GM18511 (cell line): ENCODE measurements around the gene CMTM4.
"Not testable (repeated sequence)": the region's sequence is repeated elsewhere in the genome, so short reads cannot be mapped to it uniquely, and the experiment has no call there.

Experiments used
- ATAC-seq: cut with Tn5 transposase; IDR thresholded peaks from one replicate; pipeline ENCODE4 v1.9.1; 2021; ENCODE audit warnings: mild to moderate bottlenecking, moderate library complexity; ENCODE audit not compliant: unreplicated experiment

Gene CMTM4

DNA sequence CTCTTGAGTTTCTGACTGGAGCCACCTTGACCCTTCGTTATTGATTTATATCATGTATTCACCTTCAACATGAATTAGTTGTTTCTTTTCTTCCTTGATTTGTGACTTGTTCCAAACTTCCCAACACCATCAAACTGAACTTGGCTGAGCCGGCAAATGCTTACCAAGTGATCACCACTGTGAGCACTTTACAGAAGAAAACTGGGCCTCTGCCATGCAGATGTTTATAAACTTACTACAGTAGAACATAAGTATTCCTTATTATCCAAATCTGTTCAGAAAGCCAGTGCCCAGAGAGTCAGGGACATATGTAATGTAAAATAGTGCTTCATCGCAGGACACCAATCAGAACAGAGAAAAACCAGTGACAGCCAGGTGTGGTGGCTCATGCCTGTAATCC lies 19.9 kb downstream of the CMTM4 start:
- no peak for ATAC-seq

DNA sequence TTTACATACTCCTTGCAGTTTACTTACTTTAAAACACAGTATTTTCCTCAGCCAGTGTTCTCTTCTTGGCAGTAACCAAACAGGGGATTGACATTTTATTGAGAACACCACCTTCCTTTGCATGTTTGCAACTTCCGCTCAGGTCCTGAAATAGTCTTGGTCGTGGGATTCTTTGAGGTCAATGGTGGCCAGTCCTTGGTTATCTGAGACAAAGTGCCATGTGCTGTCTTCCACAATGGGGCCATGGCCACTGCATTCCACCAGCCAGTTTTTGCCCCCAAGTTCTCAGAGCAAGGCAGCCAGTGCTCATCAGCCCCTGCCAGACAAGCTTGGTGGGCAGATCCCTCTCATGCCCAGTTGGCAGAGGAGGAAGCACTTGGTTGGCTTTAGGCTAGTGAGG lies 22.9 kb downstream of the CMTM4 start:
- ATAC-seq: no peak

DNA sequence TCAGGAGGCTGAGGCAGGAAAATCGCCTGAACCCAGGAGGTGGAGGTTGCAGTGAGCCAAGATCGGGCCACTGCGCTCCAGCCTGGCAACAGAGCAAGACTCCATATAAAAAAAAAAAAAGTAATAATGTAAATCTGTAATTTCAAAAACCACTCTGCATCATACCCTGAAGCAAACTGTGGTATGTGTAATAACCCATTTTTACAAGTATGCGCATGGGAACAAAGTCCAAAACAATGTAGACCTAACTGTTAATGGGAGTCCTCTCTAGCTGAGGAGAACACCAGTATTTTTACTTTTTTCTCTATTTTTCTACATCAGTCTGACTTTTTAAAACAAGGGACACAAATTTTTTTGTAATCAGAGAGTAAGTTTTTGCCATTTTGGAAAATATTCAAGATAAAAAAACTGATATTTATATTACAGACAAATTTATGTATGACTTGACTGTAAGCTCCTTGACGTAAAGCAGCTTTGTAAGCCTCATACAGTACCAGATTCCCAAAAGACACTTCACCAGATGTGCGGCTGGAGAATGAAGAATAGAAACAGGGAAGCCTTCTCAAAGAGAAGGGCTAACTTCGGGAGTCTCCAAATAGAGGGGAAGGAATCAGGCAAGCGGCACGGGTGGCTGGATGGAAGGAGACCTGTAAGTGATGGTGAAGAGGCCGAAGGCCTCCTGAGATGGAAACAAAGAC lies 25.7 kb downstream of the CMTM4 start:
- ATAC-seq: no peak

DNA sequence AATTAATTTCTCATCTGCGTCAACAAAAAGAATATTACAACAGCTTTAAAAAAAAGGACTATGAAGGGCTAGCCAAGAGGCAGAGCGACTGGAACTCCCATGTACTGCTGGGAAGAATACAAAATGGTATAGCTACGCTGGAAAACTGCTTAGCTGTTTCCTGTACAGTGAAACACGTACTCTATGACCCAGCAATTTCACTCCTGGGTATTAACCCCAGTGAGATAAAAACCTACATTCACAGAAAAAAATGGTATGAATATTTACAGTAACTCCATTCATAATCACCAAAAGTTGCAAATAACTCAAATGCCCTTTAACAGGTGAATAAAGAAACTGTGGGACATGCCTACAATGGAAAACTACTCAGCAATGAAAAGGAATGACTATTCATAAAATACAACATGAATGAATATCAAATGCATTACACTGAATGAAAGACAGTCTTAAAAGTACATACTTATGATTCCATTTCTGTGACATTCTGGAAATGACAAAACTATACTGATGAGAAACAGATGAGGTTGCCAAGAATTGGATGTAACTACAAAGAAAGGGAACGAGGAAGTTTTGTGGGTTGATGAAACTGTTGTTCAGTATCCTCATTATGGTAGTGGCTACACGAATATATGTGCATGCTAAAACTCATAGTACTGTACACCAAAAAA lies 27.6 kb downstream of the CMTM4 start:
- ATAC-seq: no peak

DNA sequence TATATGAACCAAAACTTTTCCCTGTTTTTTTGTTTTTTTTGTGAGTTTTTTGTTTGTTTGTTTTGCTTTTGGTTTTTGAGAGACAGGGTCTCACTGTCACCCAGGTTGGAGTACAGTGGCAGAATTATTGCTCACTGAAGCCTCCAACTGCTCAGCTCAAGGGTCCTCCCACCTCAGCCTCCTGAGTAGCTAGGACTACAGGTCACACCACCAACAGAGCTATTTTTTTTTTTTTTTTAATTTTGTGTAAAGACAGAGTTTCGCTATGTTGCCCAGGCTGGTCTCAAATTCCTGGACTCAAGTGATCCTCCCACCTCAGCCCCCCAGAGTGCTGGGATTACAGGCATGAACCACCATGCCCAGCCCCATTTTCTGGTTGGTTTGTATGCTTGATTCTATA lies 28.6 kb downstream of the CMTM4 start:
- no peak for ATAC-seq

DNA sequence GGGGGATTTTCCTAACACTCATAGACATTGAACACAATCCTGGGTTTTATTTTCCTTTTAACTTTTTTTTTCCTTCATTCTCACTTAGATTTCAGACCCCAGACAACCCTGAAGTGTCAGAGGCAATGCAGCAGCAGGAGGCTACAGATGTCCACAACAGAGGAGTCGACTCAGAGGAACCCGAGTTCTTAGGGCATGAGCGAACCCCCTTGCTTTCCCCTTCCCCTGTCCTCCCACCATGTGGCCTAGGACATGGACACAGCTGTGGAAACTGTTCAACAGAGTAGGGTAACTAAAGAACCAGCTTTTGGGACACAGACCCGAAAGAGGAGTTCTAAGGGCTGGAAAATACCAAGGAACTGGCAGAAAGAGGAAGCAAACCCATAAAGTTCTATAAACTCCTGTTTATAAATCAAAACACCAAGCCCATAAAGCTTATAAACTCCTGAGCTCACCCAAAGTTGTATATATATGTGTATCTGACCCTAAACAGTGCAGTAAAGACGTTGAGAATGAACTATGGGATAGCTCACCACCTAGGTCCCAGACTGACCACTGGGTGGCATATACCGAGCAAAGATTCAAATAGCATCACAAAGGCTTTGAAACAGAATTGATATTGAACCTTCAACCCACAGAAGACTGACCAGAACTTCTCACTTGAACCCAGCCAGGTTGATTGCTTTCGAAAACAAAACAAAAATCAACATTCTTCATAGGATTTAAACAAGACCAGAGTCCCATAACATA lies 33.9 kb downstream of the CMTM4 start:
- no peak for ATAC-seq

DNA sequence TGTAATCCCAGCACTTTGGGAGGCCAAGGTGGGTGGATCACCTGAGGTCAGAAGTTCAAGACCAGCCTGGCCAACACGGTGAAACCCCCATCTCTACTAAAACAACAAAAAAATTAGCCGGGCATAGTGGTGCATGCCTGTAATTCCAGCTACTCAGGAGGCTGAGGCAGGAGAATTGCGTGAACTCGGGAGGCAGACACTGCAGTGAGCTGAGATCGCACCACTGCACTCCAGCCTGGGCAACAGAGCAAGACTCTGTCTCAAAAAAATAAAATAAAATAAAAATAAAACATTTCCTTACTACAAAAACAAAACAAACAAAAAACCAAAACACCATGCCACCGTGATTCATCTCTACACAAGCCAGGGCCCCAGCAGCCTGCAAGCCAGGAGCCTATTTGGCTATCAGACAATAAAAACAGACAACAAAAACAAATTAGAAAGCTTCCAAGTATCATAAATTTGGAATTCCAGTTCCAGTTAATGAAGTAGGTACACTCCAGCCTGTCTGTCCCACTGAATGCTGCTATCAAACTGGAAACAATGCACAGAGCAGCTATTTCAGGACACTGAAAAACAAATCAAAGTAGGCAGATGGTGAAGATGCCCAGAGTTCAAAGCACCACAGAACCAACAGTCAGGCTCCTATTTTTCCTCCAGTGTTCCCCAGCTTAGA lies 34.7 kb downstream of the CMTM4 start:
- ATAC-seq: not testable (repeated sequence)

DNA sequence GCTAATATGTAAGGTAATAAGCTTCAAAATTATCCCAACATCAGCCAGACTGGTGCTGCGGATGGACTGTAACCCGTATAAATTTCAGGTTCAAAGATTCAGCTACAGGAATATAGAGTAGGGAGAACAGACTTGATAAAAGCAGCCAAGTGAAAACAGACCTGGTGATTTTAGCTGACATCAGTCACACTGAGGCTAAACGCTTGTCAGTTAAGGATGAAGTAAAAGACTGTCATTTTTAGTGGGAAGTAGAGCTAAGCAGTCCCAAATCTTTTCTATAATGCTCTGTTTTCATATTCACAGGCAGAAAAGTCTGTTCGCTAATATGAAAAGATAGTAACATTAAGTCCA lies 35.4 kb downstream of the CMTM4 start:
- no peak for ATAC-seq

DNA sequence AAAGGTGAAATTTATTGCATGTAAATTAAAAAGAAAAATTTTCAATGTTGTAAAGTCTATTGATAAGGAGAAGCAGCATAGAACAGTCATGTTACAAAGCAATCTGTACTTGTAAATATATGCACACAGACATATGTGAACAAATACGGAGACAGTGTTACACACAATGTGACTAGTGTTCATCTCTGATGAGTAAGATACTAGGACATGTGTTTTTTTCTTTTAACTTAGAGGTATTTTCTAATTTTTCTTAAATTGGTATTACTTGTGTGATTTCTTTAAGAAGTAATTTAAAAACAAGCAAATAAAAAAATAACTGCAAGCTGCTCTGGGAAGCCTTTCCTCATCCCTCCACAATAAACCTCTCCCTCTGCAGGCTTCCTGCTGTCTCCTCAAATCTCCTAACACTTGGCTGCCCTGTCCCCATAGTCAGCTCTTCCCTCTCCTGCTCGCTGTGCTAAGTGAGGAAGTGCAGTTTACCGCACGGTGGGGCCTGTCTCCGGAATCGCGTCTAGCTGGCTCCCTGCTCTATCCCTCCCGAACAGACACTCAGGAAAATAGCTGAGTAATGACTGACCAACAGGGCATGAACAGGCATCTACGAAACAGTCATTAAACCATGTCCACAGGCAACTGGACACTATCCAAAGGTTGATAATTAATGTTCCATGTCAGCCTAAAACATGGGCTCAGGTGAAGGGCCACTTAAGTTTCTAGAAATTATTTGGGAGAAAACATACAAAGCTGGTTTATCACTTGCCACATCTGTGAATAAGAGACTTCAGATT lies 35.9 kb downstream of the CMTM4 start:
- no peak for ATAC-seq

DNA sequence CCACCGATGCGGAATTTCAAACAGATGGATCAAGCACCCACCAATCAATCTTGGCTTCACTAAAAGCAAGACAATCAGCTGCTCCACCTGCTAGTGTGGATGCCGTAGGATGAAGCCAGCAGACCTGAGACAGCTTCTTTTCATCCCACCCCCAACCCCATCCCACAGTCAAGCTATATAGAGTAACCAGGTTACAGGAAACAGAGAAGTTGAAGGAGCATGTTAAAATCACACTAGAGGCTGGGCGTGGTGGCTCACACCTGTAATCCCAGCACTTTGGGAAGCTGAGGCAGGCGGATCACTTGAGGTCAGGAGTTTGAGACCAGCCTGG lies 37.7 kb downstream of the CMTM4 start:
- ATAC-seq: no peak

DNA sequence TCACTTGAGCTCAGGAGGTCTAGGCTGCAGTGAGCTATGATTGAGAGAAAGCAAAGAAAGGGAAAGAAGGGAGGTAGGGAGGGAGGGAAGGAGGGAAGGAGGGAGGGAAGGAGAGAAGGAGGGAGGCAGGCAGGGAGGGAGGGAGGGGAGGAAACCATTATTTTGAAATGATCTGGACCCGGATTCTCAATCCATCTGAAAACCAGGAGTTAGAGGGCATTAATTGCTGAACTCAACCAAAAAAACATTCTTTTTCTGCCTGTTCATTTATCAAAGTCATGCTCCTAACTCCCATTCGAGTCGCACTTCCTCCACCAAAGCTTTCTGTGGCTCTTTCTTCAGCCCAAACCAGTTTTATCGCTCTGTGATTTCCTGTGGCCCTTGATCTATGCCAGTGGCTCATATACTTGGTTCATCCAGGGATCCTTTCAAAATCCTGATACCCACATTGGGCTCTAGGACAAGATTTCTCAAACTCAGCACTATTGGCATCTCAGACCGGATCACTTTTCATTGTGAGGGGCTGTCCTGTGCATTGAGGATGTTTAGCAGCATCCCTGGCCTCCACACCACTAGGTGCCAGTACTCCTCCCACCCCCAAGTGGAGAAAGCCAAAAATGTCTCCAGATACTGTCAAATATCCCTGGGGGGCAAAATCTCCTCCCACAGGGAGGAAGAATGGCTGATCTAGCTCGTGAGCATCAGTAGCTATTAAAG lies 38.2 kb downstream of the CMTM4 start:
- ATAC-seq: no peak

DNA sequence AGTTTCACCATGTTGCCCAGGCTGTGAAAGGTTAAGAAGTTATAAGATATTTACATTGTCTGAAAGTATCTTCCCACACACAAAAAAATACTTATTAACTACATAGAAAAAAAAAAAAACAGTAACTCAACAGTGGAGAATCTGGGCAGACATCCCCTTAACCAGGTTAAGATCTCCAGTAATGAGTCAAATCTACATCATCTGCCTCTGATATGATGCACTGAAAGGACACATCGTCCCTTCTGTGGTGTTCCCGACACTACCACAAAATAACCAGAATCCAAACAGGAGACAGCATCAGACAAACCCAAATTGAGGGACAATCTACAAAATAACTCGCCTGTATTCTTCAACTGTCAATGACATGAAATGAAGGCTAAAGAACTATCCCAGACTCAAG lies 40.0 kb downstream of the CMTM4 start:
- no peak for ATAC-seq

DNA sequence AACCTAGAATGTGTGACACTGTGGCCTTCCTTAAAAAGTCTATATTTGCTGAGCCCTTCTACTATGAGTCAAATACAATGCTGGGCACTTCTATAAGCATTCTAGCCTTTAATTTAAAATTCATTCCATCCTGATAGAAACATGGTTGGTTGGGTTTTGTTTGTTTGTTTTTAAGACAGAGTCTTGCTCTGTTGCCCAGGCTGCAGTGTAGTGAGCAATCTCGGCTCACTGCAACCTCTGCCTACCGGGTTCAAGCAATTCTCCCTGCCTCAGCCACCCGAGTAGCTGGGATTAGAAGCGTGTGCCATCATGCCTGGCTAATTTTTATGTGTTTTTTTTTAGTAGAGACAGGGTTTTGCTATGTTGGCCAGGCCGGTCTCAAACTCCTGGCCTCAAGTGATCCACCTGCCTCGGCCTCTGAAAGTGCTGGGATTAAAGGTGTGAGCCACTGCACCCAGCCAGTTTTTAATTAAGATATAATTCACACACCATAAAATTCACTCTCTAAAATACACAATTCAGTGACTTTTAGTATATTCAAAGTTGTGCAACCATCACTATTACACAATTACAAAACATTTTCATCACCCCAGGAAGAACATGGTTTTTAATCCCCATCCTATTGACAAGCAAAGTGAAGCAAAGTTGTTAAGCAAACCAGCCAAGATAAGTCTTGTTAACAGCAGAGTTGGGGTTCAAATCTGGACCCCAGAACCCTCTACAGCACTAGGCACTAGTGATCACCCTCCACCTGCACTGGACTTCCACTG lies 42.8 kb downstream of the CMTM4 start:
- ATAC-seq: no peak

DNA sequence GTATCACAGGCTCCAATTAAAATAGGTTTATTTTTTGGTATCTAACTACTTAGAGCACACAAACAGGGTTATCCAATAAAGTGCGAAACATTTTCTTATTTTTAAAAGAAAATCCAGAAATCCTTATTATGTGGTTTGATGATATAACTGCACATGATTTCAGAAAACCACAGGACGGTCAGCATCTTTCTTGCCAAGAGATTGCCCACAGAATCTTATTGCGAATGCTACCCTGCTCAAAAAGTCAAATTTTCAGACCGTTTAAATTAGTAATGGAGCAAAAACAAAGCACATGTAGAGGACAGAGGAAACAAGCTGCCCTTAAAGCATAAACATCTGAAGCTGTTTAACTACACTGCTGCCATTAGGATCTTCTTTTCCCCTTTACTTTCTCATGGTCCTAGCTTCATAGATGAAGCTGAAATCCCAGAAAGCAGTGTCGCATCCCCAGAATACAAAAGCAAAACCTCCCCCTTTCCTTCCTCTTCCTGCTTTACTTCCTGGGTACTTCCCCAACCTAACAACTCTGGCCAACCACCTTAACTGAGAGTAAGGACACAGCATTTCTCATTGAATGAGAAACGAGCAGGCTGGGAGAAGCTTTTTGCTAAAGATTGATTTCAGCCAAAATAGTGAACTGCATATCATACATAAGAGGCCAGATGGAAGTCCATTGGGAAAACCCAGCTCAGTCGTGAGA lies 43.7 kb downstream of the CMTM4 start:
- ATAC-seq: no peak

DNA sequence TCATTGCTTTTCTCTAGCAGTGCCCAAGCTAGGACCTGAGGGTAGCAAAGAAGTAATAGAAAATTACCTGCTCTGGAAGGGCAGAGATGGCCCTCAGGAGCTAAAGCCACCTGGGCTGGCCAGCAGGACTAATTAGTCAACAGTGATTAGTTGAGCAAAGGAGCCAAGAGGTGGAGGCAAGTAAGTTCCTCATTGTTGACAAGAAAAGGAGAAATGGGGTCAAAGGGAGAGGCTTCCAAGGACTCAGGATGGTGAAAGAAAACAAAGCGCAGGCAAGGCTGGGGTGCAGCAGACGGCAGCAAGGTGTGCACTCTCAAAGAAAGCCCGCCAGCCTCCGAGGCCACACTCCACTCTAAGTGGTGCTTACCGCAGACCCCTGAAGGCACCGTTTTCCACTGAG lies 44.6 kb downstream of the CMTM4 start:
- no peak for ATAC-seq

DNA sequence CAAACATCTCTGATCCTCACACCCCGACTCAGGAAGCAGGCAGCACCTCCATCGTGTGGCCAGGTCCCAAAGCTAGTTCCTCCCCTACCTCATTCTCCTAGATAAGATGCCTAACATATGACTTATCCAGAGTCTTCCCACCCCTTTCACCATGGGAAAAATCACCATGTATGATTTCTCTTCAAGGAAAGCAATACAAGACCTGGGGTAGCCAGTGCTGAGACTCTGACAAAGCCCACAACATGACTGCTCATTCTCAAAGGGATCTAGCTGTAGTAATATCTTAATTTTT lies 45.1 kb downstream of the CMTM4 start:
- ATAC-seq: no peak

DNA sequence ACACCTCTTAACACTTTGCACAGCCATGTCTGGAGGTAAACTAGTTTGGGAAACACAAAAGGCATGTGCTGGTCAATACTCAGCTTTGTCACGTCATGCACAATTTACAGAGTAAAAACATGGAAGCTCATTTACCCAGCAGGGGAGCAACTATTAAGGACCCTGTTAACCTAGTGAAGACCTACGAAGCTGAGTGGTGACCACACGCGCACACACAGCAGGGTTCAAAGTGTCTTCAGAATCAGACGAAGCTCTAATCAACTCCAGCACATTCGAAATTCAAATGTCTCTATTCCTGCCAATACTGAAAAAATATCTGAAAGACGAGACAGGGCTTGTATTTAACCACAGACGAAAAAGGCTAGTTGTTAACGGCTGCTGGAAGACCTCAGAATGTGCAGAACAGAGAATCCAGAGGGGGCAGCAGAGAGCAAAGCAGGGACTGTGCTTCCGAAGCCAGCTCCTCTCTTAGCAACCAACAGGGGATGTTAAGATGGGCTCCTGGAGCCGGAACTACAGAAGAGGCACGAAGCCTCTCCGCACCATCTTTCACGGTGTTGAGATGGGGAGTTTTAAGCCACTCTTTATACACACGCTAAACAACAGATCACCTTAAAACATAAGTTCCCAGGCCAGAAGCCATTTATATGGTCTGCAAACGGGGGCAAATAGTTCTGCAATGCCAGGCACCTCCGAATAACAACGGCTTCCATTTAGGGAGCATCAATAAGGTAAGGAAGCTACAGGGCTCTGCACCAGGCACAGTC lies 45.7 kb downstream of the CMTM4 start:
- ATAC-seq: peak; percentile 73

DNA sequence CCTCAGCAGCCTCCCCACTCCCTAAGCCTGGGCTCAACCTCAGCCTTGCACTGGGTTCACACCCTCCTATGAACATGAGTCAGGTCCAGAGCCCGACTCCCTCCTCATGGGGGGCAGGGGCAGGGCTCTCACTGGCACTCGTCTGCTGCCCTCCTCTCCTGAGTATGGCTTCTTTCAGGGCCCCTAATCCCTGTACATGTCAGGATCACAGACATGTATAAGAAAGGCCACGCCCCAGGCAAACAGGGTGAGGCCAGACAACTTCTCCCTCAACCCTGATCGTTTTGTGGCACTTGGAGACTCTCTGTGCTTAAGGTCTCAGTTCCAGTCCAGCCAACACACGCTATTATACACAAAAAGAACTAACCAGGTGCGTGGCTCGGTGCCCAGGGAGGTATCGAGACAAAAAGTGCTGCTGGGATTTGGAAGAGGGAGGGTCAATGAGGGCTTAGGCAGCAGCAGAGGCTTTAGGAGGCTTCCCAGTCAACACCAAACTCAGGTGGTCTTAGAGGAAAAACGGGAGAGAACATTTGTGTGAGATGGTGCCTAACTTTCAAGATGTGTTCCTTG lies 46.8 kb downstream of the CMTM4 start:
- no peak for ATAC-seq
